ENCODE data around the gene WDR86.

WDR86 gene

GRCh38 chr7:151349507-151349853 lies 60.4 kb downstream of the WDR86 start:
- no peak for DNase-seq (ENCODE audit: low read depth)

- no peak for DNase-seq (ENCODE audit: low read depth)
Observed at GRCh38 chr7:151348970-151349369, 60.9 kb downstream of the WDR86 start.

GRCh38 chr7:151347200-151347599 lies 62.6 kb downstream of the WDR86 start:
- no peak for DNase-seq (ENCODE audit: low read depth)

- no peak for DNase-seq (ENCODE audit: low read depth)
Observed at GRCh38 chr7:151346470-151346769, 63.4 kb downstream of the WDR86 start.

- DNase-seq (ENCODE audit: low read depth) = no peak
Observed at GRCh38 chr7:151345576-151346469, 64.0 kb downstream of the WDR86 start.

GRCh38 chr7:151343516-151343915 lies 66.3 kb downstream of the WDR86 start:
- DNase-seq (ENCODE audit: low read depth) = no peak

GRCh38 chr7:151342811-151343210 lies 67.0 kb downstream of the WDR86 start:
- no peak for DNase-seq (ENCODE audit: low read depth)

GRCh38 chr7:151342102-151342646 lies 67.7 kb downstream of the WDR86 start:
- no peak for DNase-seq (ENCODE audit: low read depth)

- DNase-seq (ENCODE audit: low read depth) = peak; percentile 76
Observed at GRCh38 chr7:151341357-151342101, 68.3 kb downstream of the WDR86 start, which contains the start of gene NUB1. Gene NUB1 (plus strand): TSS chr7:151341812. CDS start chr7:151345350, 3,538 bp downstream.

- no peak for DNase-seq (ENCODE audit: low read depth)
Observed at GRCh38 chr7:151340794-151341356, 69.0 kb downstream of the WDR86 start.

GRCh38 chr7:151339651-151340382 lies 70.0 kb downstream of the WDR86 start:
- no peak for DNase-seq (ENCODE audit: low read depth)

- DNase-seq (ENCODE audit: low read depth) = no peak
Observed at GRCh38 chr7:151338809-151339208, 71.0 kb downstream of the WDR86 start.

- DNase-seq (ENCODE audit: low read depth) = no peak
Observed at GRCh38 chr7:151337346-151337745, 72.5 kb downstream of the WDR86 start.

- no peak for DNase-seq (ENCODE audit: low read depth)
Observed at GRCh38 chr7:151336027-151336708, 73.7 kb downstream of the WDR86 start.

GRCh38 chr7:151334628-151335027 lies 75.2 kb downstream of the WDR86 start:
- no peak for DNase-seq (ENCODE audit: low read depth)
